PFSK-1 (cell line): Measurements from ENCODE around the gene STXBP1.

ENCODE experiments used
- POLR2AphosphoS5 ChIP-seq: IDR thresholded peaks from 2 replicates; pipeline ENCODE4 v1.6.1; 2012; ENCODE audit warnings: low read depth, mild to moderate bottlenecking, control low read depth, low read length, moderate library complexity
- TAF1 ChIP-seq: IDR thresholded peaks from 2 replicates; pipeline ENCODE4 v1.6.1; 2012; ENCODE audit warnings: low read length, control low read depth, borderline replicate concordance; ENCODE audit not compliant: insufficient read depth
- TF ChIP-seq, protein P1 (sequence below), 2 experiments: IDR thresholded peaks; 2 replicates each; pipeline versions ENCODE4 v1.6.1 to v1.8.0; 2011 to 2012; ENCODE audit warnings: low read depth in 2 of 2, low read length in 2 of 2, control low read depth in 1 of 2, inconsistent platforms in 1 of 2, mild to moderate bottlenecking in 1 of 2, moderate library complexity in 1 of 2; ENCODE audit not compliant: insufficient read depth in 1 of 2

DNA sequence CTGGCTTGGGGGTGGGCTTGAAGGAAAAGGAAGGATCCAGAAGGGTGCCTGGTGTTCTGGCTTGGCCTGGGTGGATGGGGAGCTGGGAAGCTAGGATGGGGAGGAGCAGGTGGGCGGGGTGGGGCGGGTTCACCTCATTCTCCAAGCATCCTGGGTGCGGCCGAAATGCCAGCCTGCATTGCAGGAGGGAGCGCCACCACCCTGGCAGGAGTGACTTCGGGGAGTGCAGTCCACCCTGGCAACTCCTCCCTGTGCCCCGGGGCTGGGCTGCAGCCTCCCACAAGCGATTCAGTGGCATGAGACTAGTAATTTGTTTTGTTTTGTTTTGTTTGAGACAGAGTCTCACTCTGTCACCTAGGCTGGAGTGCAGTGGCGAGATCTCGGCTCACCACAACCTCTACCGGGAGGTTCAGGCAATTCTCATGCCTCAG lies 109.3 kb downstream of the STXBP1 start:
- TF ChIP-seq TAF1 (no peak), POLR2AphosphoS5 (no peak)
- TF ChIP-seq, protein P1, sequence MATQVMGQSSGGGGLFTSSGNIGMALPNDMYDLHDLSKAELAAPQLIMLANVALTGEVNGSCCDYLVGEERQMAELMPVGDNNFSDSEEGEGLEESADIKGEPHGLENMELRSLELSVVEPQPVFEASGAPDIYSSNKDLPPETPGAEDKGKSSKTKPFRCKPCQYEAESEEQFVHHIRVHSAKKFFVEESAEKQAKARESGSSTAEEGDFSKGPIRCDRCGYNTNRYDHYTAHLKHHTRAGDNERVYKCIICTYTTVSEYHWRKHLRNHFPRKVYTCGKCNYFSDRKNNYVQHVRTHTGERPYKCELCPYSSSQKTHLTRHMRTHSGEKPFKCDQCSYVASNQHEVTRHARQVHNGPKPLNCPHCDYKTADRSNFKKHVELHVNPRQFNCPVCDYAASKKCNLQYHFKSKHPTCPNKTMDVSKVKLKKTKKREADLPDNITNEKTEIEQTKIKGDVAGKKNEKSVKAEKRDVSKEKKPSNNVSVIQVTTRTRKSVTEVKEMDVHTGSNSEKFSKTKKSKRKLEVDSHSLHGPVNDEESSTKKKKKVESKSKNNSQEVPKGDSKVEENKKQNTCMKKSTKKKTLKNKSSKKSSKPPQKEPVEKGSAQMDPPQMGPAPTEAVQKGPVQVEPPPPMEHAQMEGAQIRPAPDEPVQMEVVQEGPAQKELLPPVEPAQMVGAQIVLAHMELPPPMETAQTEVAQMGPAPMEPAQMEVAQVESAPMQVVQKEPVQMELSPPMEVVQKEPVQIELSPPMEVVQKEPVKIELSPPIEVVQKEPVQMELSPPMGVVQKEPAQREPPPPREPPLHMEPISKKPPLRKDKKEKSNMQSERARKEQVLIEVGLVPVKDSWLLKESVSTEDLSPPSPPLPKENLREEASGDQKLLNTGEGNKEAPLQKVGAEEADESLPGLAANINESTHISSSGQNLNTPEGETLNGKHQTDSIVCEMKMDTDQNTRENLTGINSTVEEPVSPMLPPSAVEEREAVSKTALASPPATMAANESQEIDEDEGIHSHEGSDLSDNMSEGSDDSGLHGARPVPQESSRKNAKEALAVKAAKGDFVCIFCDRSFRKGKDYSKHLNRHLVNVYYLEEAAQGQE (IDR thresholded peaks at IDR 0.05; ENCODE audit: insufficient read depth in 1 of 2, low read depth in 2 of 2, low read length in 2 of 2): no peak
